Tibial artery (tissue), 4 donors: ENCODE data around the gene TTLL11.

Experiments
- DNase-seq, 2 donors: peaks; one replicate each; pipeline ENCODE4 v3.0.0-alpha.2; 2019
- H3K27ac ChIP-seq, 2 donors: fragments of 200-600 bp; sonication (generic) in 1 of 2; 1 replicate in 1 of 2; 2 replicates in 1 of 2; pipeline ENCODE4 v1.5.1; 2018 to 2019; ENCODE audit warnings: mild to moderate bottlenecking in 1 of 2
- H3K27me3 ChIP-seq, 2 donors: fragments of 200-600 bp; sonication (generic) in 1 of 2; one replicate each; pipeline versions ENCODE4 v1.5.1 to v1.6.0; 2016 to 2019
- H3K36me3 ChIP-seq, 3 donors: fragments of 200-600 bp; sonication (generic) in 2 of 3; one replicate each; pipeline ENCODE4 v1.5.1; 2016 to 2019; ENCODE audit warnings: mild to moderate bottlenecking in 2 of 3
- H3K4me1 ChIP-seq, 4 donors: fragments of 200-600 bp; sonication (generic) in 2 of 4; 1 replicate in 3 of 4; 2 replicates in 1 of 4; pipeline ENCODE4 v1.5.1; 2016 to 2019
- H3K4me3 ChIP-seq, 2 donors: fragments of 200-600 bp; sonication (generic) in 1 of 2; 1 replicate in 1 of 2; 2 replicates in 1 of 2; pipeline ENCODE4 v1.5.1; 2018 to 2019; ENCODE audit warnings: mild to moderate bottlenecking in 2 of 2
- H3K9me3 ChIP-seq, 3 donors: fragments of 200-600 bp; sonication (generic) in 1 of 3; one replicate each; pipeline ENCODE4 v1.5.1; 2016 to 2019
- CTCF ChIP-seq, 2 experiments: fragments of 200-600 bp in 1 of 2; fragments of 450-650 bp in 1 of 2; IDR thresholded peaks; one replicate each; pipeline ENCODE4 v1.5.1; 2017 to 2019; ENCODE audit warnings: antibody characterized with exemption in 2 of 2, mild to moderate bottlenecking in 1 of 2, moderate library complexity in 1 of 2
- intact Hi-C: fragments of 100-400 bp; cut with DNase I; formaldehyde crosslinking; loops from one replicate; pipeline ENCODE4 v1.15.0; 2023; ENCODE audit warnings: low total_unique reads

Gene TTLL11

GRCh38 chr9:121935739-121936138, 157.4 kb downstream of the TTLL11 start:
- no peak for TF ChIP-seq CTCF (IDR thresholded peaks at IDR 0.05)
- no peak overlapping the region for H3K27ac ChIP-seq
- no peaks in the 10 kb centered on the region for H3K9me3 ChIP-seq
- no peaks in the 10 kb centered on the region for H3K4me1 ChIP-seq
- intact Hi-C loops, result no loop called here
- no peak for DNase-seq
- peaks cover 0 to 7% (median 0%) of the 10 kb centered on the region in 3 donors for H3K36me3 ChIP-seq
- no peaks in the 10 kb centered on the region for H3K27me3 ChIP-seq
- H3K4me3 ChIP-seq, result no peak overlapping the region

GRCh38 chr9:121930956-121931355, 162.2 kb downstream of the TTLL11 start:
- no peak for DNase-seq

GRCh38 chr9:121929893-121930875, 162.9 kb downstream of the TTLL11 start:
- TF ChIP-seq CTCF (IDR thresholded peaks at IDR 0.05), result peak in 1 of 2 experiments; percentile 4
- H3K27ac ChIP-seq, result no peak overlapping the region
- intact Hi-C loops, result loop anchor here (5.0 kb wide), 1 partner anchor 1132 kb away; no protein-coding TSS in a partner anchor
- H3K4me1 ChIP-seq, result peaks cover 0 to 6% (median 2%) of the 10 kb centered on the region in 4 donors
- H3K4me3 ChIP-seq, result no peak overlapping the region
- H3K9me3 ChIP-seq, result no peaks in the 10 kb centered on the region
- H3K36me3 ChIP-seq, result peaks cover 0 to 8% (median 0%) of the 10 kb centered on the region in 3 donors
- DNase-seq, result no peak
- no peaks in the 10 kb centered on the region for H3K27me3 ChIP-seq

More at GRCh38 chr9:121930956-121931355, 162.2 kb downstream of the TTLL11 start:
- Histone ChIP-seq H3K27ac (no peak overlapping the region), H3K4me1 (peaks cover 0 to 6% (median 2%) of the 10 kb centered on the region in 4 donors), H3K9me3 (no peaks in the 10 kb centered on the region), H3K27me3 (no peaks in the 10 kb centered on the region), H3K36me3 (peaks cover 0 to 7% (median 3%) of the 10 kb centered on the region in 3 donors), H3K4me3 (no peak overlapping the region)
- no peak for TF ChIP-seq CTCF (IDR thresholded peaks at IDR 0.05)
- intact Hi-C loops, result no loop called here

- intact Hi-C loops, result loop anchor here (5.0 kb wide), 1 partner anchor 1135 kb away; no protein-coding TSS in a partner anchor
- no peak for DNase-seq
- no peak overlapping the region for H3K4me3 ChIP-seq
- H3K36me3 ChIP-seq, result peaks cover 0 to 8% (median 0%) of the 10 kb centered on the region in 3 donors
- H3K27me3 ChIP-seq, result no peaks in the 10 kb centered on the region
- no peak overlapping the region for H3K27ac ChIP-seq
- TF ChIP-seq CTCF (IDR thresholded peaks at IDR 0.05), result no peak
- H3K9me3 ChIP-seq, result no peaks in the 10 kb centered on the region
- peaks cover 0 to 6% (median 2%) of the 10 kb centered on the region in 4 donors for H3K4me1 ChIP-seq
Observed at GRCh38 chr9:121927636-121928035, 165.5 kb downstream of the TTLL11 start.

- Histone ChIP-seq H3K4me3 (no peak overlapping the region), H3K36me3 (peaks cover 0 to 8% (median 0%) of the 10 kb centered on the region in 3 donors), H3K27ac (no peak overlapping the region), H3K9me3 (no peaks in the 10 kb centered on the region), H3K27me3 (no peaks in the 10 kb centered on the region), H3K4me1 (peaks cover 0 to 6% (median 2%) of the 10 kb centered on the region in 4 donors)
- no peak for DNase-seq
- intact Hi-C loops, result loop anchor here (5.0 kb wide), 1 partner anchor 1135 kb away; no protein-coding TSS in a partner anchor
- TF ChIP-seq CTCF (IDR thresholded peaks at IDR 0.05), result no peak
Observed at GRCh38 chr9:121927081-121927480, 166.0 kb downstream of the TTLL11 start.
